Urinary bladder (tissue), 4 donors: ENCODE data around the gene SPATA32. TPM values are rescaled to one million over a fixed set of nuclear protein-coding genes. Genes with fewer than 3 reads are reported as not detected.
A peak's percentile ranks its signal among the peaks of the same experiment; 100 is the strongest.

Source experiments
- DNase-seq: peaks from one replicate; pipeline ENCODE4 v3.0.0-alpha.2; 2015; ENCODE audit errors: extremely low spot score
- H3K27ac ChIP-seq: one replicate; pipeline ENCODE4 v1.5.1; 2013; ENCODE audit warnings: low read depth, mild to moderate bottlenecking, moderate library complexity
- H3K36me3 ChIP-seq: one replicate; pipeline ENCODE4 v1.6.1; 2013; ENCODE audit warnings: mild to moderate bottlenecking, moderate library complexity; ENCODE audit not compliant: insufficient read depth
- H3K4me1 ChIP-seq: one replicate; pipeline ENCODE4 v1.6.1; 2013; ENCODE audit warnings: mild to moderate bottlenecking, moderate library complexity; ENCODE audit not compliant: insufficient read depth
- H3K4me3 ChIP-seq: one replicate; pipeline ENCODE4 v1.5.1; 2013; ENCODE audit warnings: low read depth, low read length
- WGBS: extraction: QIAGEN DNeasy Blood & Tissue Kit; methylation state at CpG from one replicate; pipeline ENCODE4 v1.1.7; 2013; 5-methylcytosine and 5-hydroxymethylcytosine counted together
- polyA plus RNA-seq: library from polyadenylated mRNA; stranded (reverse); fragments of 200-250 nt; gene quantifications from one replicate; pipeline ENCODE4 v1.2.3, GENCODE V29; 2013
- total RNA-seq: library from RNA; depleted of rRNA; stranded (reverse); fragments of >200 nt; gene quantifications from one replicate; pipeline ENCODE4 v1.2.3, GENCODE V29; 2014
- donor health status: healthy with polysubstance abuse.
- donor health status: healthy.

SPATA32 gene
- total and polyA plus RNA-seq, 2 donors, result not detected

GRCh38 chr17:45288825-45289224, 26.9 kb upstream of the SPATA32 start:
- DNase-seq, result no peak
- H3K36me3 ChIP-seq, result no peaks in the 10 kb centered on the region
- H3K27ac ChIP-seq, result no peak overlapping the region
- H3K4me1 ChIP-seq, result peaks cover 4% of the 10 kb centered on the region
- 66% methylated on average over 10 of the region's 10 CpGs for WGBS
- H3K4me3 ChIP-seq, result no peak overlapping the region

GRCh38 chr17:45287526-45288500, 25.9 kb upstream of the SPATA32 start:
- Histone ChIP-seq H3K36me3 (no peaks in the 10 kb centered on the region), H3K4me1 (peaks cover 2% of the 10 kb centered on the region), H3K4me3 (no peak overlapping the region), H3K27ac (no peak overlapping the region)
- 62% methylated on average over 10 of the region's 10 CpGs for WGBS
- DNase-seq, result no peak

GRCh38 chr17:45286286-45286685, 24.4 kb upstream of the SPATA32 start:
- WGBS, result 92% methylated on average over 5 of the region's 5 CpGs
- DNase-seq, result no peak
- no peak overlapping the region for H3K27ac ChIP-seq
- H3K4me3 ChIP-seq, result no peak overlapping the region
- H3K4me1 ChIP-seq, result no peaks in the 10 kb centered on the region
- no peaks in the 10 kb centered on the region for H3K36me3 ChIP-seq

- Histone ChIP-seq H3K4me1 (no peaks in the 10 kb centered on the region), H3K36me3 (no peaks in the 10 kb centered on the region), H3K27ac (no peak overlapping the region), H3K4me3 (no peak overlapping the region)
- no peak for DNase-seq
- WGBS, result 83% methylated on average over 21 of the region's 21 CpGs
These were observed 22.6 kb upstream of the SPATA32 start for GRCh38 chr17:45284176-45285140.

- no peak overlapping the region for H3K4me3 ChIP-seq
- no peaks in the 10 kb centered on the region for H3K4me1 ChIP-seq
- no peak for DNase-seq
- H3K27ac ChIP-seq, result no peak overlapping the region
- WGBS, result 84% methylated on average over 10 of the region's 10 CpGs
- no peaks in the 10 kb centered on the region for H3K36me3 ChIP-seq
These were observed 21.8 kb upstream of the SPATA32 start for GRCh38 chr17:45283711-45284110.

- no peak for DNase-seq
- Histone ChIP-seq H3K4me1 (no peaks in the 10 kb centered on the region), H3K4me3 (no peak overlapping the region), H3K36me3 (no peaks in the 10 kb centered on the region), H3K27ac (no peak overlapping the region)
- WGBS, result 46% methylated on average over 21 of the region's 21 CpGs
These were observed 21.1 kb upstream of the SPATA32 start for GRCh38 chr17:45282683-45283644.

GRCh38 chr17:45279898-45280297, 18.0 kb upstream of the SPATA32 start:
- no peak overlapping the region for H3K4me3 ChIP-seq
- H3K27ac ChIP-seq, result no peak overlapping the region
- DNase-seq, result no peak
- no peaks in the 10 kb centered on the region for H3K36me3 ChIP-seq
- no peaks in the 10 kb centered on the region for H3K4me1 ChIP-seq
- 45% methylated on average over 3 of the region's 3 CpGs for WGBS

- H3K4me1 ChIP-seq, result no peaks in the 10 kb centered on the region
- 16% methylated on average over 7 of the region's 7 CpGs for WGBS
- H3K36me3 ChIP-seq, result no peaks in the 10 kb centered on the region
- H3K4me3 ChIP-seq, result no peak overlapping the region
- H3K27ac ChIP-seq, result no peak overlapping the region
- DNase-seq, result no peak
These were observed 16.1 kb upstream of the SPATA32 start for GRCh38 chr17:45277992-45278391.

- 31% methylated on average over 16 of the region's 16 CpGs for WGBS
- H3K4me1 ChIP-seq, result no peaks in the 10 kb centered on the region
These were observed 15.4 kb upstream of the SPATA32 start for GRCh38 chr17:45277216-45277849.

GRCh38 chr17:45276031-45276430, 14.1 kb upstream of the SPATA32 start:
- Histone ChIP-seq H3K4me1 (no peaks in the 10 kb centered on the region), H3K27ac (no peak overlapping the region), H3K4me3 (no peak overlapping the region), H3K36me3 (no peaks in the 10 kb centered on the region)
- no peak for DNase-seq
- 37% methylated on average over 6 of the region's 6 CpGs for WGBS

More at GRCh38 chr17:45277216-45277849, 15.4 kb upstream of the SPATA32 start:
- Histone ChIP-seq H3K36me3 (no peaks in the 10 kb centered on the region), H3K4me3 (no peak overlapping the region), H3K27ac (no peak overlapping the region)
- DNase-seq, result peak; percentile 72

- no peak for DNase-seq
- Histone ChIP-seq H3K4me3 (no peak overlapping the region), H3K4me1 (no peaks in the 10 kb centered on the region), H3K36me3 (peaks cover 5% of the 10 kb centered on the region), H3K27ac (no peak overlapping the region)
- 91% methylated on average over 5 of the region's 5 CpGs for WGBS
These were observed 12.1 kb upstream of the SPATA32 start for GRCh38 chr17:45274033-45274432.

GRCh38 chr17:45273551-45273957, 11.7 kb upstream of the SPATA32 start:
- WGBS, result 80% methylated on average over 16 of the region's 16 CpGs
- H3K27ac ChIP-seq, result no peak overlapping the region
- no peak for DNase-seq
- no peaks in the 10 kb centered on the region for H3K4me1 ChIP-seq
- H3K4me3 ChIP-seq, result no peak overlapping the region
- peaks cover 5% of the 10 kb centered on the region for H3K36me3 ChIP-seq
